CD4-positive, alpha-beta T cell (primary cell): ENCODE data around the gene SORBS1. TPM values are rescaled to one million over a fixed set of nuclear protein-coding genes. Genes with fewer than 3 reads are reported as not detected.

Experiments used
- ATAC-seq: fragments of 200-7000 bp; cut with Tn5 transposase; one replicate; pipeline ENCODE4 v1.10.0; 2022; ENCODE audit warnings: mild to moderate bottlenecking; ENCODE audit not compliant: poor library complexity
- CTCF ChIA-PET: fragments of 350-600 bp; sonication (Branson Sonifier 250); formaldehyde crosslinking; loops from one replicate; lab custom pipeline; 2021; ENCODE audit warnings: antibody characterized with exemption, inconsistent platforms; lab: Charles Lee
- POLR2A ChIA-PET: fragments of 350-600 bp; sonication (Branson Sonifier 250); formaldehyde crosslinking; loops from one replicate; lab custom pipeline; 2021; ENCODE audit warnings: antibody characterized with exemption, inconsistent platforms; lab: Charles Lee
- DNase-seq, 14 experiments: peaks; one replicate each; pipeline ENCODE4 v3.0.0-alpha.2; 2013 to 2020; ENCODE audit warnings: mixed read lengths in 2 of 14
- H3K27ac ChIP-seq, 2 donors: one replicate each; pipeline versions ENCODE4 v1.5.1 to v1.7.0; 2013; ENCODE audit warnings: low read length in 2 of 2, low read depth in 1 of 2, mild to moderate bottlenecking in 1 of 2
- H3K27me3 ChIP-seq, 2 experiments: 1 replicate in 1 of 2; 2 replicates in 1 of 2; pipeline versions ENCODE4 v1.6.1 to v1.7.0; 2013; ENCODE audit warnings: low read length in 2 of 2, control low read depth in 1 of 2, mild to moderate bottlenecking in 1 of 2, moderate library complexity in 1 of 2; ENCODE audit not compliant: insufficient read depth in 2 of 2, control insufficient read depth in 1 of 2
- H3K36me3 ChIP-seq: one replicate; pipeline ENCODE4 v1.6.1; 2013; ENCODE audit warnings: low read length, control low read depth; ENCODE audit not compliant: insufficient read depth
- H3K4me1 ChIP-seq: one replicate; pipeline ENCODE4 v1.6.1; 2013; ENCODE audit warnings: low read length, control low read depth; ENCODE audit not compliant: insufficient read depth
- H3K4me3 ChIP-seq: one replicate; pipeline ENCODE4 v1.5.1; 2013; ENCODE audit warnings: mild to moderate bottlenecking, low read length, moderate library complexity
- H3K9me3 ChIP-seq, 2 experiments: 1 replicate in 1 of 2; 2 replicates in 1 of 2; pipeline versions ENCODE4 v1.6.1 to v1.7.0; 2013; ENCODE audit warnings: low read length in 2 of 2, mild to moderate bottlenecking in 2 of 2, control low read depth in 1 of 2, moderate library complexity in 1 of 2; ENCODE audit not compliant: control insufficient read depth in 1 of 2, insufficient read depth in 1 of 2
- H3K27ac Mint-ChIP-seq: one replicate; pipeline ENCODE4 v1.8.0; 2020; ENCODE audit warnings: mixed read lengths
- H3K27me3 Mint-ChIP-seq: one replicate; pipeline ENCODE4 v1.8.0; 2021; ENCODE audit warnings: mixed read lengths
- H3K36me3 Mint-ChIP-seq: one replicate; pipeline ENCODE4 v1.8.0; 2021; ENCODE audit warnings: low read depth, mixed read lengths
- H3K4me1 Mint-ChIP-seq: one replicate; pipeline ENCODE4 v1.8.0; 2021; ENCODE audit warnings: low read depth, mixed read lengths
- H3K4me3 Mint-ChIP-seq: one replicate; pipeline ENCODE4 v1.8.0; 2020; ENCODE audit warnings: mild to moderate bottlenecking, mixed read lengths
- H3K9me3 Mint-ChIP-seq: one replicate; pipeline ENCODE4 v1.8.0; 2020; ENCODE audit warnings: mixed read lengths
- CTCF ChIP-seq: fragments of 200-600 bp; IDR thresholded peaks from one replicate; pipeline ENCODE4 v1.8.0; 2022; ENCODE audit warnings: antibody characterized with exemption, mild to moderate bottlenecking
- intact Hi-C, 2 experiments: fragments of 100-400 bp; cut with DNase I in 1 of 2; cut with micrococcal nuclease in 1 of 2; formaldehyde crosslinking; loops; one replicate each; pipeline versions ENCODE4 v1.15.1 to v1.9.0; 2023 to 2025; cut with DNase I, micrococcal nuclease
- total RNA-seq, 174 experiments: library from RNA in 2 of 174; stranded (reverse) in 2 of 174; gene quantifications; one replicate each; pipeline ENCODE4 v1.2.3 and lab custom pipeline; 2021 to 2026

Gene SORBS1
- total RNA-seq, 2 experiments from 2014 or later = 1.4 to 1.8 TPM

GRCh38 chr10:95538412-95538811 lies 22.8 kb downstream of the SORBS1 start:
- Histone ChIP-seq H3K27me3 (no peaks in the 10 kb centered on the region), H3K4me3 (no peak overlapping the region), H3K9me3 (no peaks in the 10 kb centered on the region), H3K36me3 (no peaks in the 10 kb centered on the region), H3K4me1 (no peaks in the 10 kb centered on the region), H3K27ac (no peak overlapping the region)
- Mint-ChIP-seq H3K27ac (no peak overlapping the region), H3K27me3 (no peaks in the 10 kb centered on the region), H3K36me3 (no peaks in the 10 kb centered on the region), H3K9me3 (no peaks in the 10 kb centered on the region), H3K4me3 (no peak overlapping the region), H3K4me1 (no peaks in the 10 kb centered on the region)
- CTCF ChIA-PET = no interaction called here
- no peak for DNase-seq
- POLR2A ChIA-PET = no interaction called here
- TF ChIP-seq CTCF = no peak
- ATAC-seq = no peak
- intact Hi-C loops = no loop called here

GRCh38 chr10:95537542-95537927 lies 23.6 kb downstream of the SORBS1 start:
- H3K9me3 Mint-ChIP-seq = no peaks in the 10 kb centered on the region
- ChIA-PET POLR2A (no interaction called here), CTCF (no interaction called here)
- TF ChIP-seq CTCF = no peak
- Histone ChIP-seq H3K27me3 (no peaks in the 10 kb centered on the region), H3K4me3 (no peak overlapping the region), H3K27ac (no peak overlapping the region), H3K4me1 (no peaks in the 10 kb centered on the region), H3K9me3 (no peaks in the 10 kb centered on the region), H3K36me3 (no peaks in the 10 kb centered on the region)
- no peaks in the 10 kb centered on the region for H3K27me3 Mint-ChIP-seq
- no peak overlapping the region for H3K4me3 Mint-ChIP-seq
- ATAC-seq (no peak), DNase-seq (no peak)
- H3K27ac Mint-ChIP-seq = no peak overlapping the region
- no peaks in the 10 kb centered on the region for H3K36me3 Mint-ChIP-seq
- H3K4me1 Mint-ChIP-seq = no peaks in the 10 kb centered on the region
- intact Hi-C loops = no loop called here

GRCh38 chr10:95536894-95537541 lies 24.2 kb downstream of the SORBS1 start:
- no peaks in the 10 kb centered on the region for H3K9me3 Mint-ChIP-seq
- no peak for DNase-seq
- no peaks in the 10 kb centered on the region for H3K27me3 ChIP-seq
- no peaks in the 10 kb centered on the region for H3K4me1 Mint-ChIP-seq
- ChIA-PET POLR2A (no interaction called here), CTCF (no interaction called here)
- H3K4me3 ChIP-seq = no peak overlapping the region
- no peak for ATAC-seq
- intact Hi-C loops = no loop called here
- no peaks in the 10 kb centered on the region for H3K4me1 ChIP-seq
- H3K36me3 ChIP-seq = no peaks in the 10 kb centered on the region
- H3K27ac ChIP-seq = no peak overlapping the region
- no peaks in the 10 kb centered on the region for H3K9me3 ChIP-seq
- no peak overlapping the region for H3K27ac Mint-ChIP-seq
- TF ChIP-seq CTCF = no peak
- H3K27me3 Mint-ChIP-seq = no peaks in the 10 kb centered on the region
- no peak overlapping the region for H3K4me3 Mint-ChIP-seq
- H3K36me3 Mint-ChIP-seq = no peaks in the 10 kb centered on the region
